HepG2 (cell line): ENCODE data around the gene BMAL1. TPM values are rescaled to one million over a fixed set of nuclear protein-coding genes. Genes with fewer than 3 reads are reported as not detected.

Experiments used
- ATAC-seq: fragments of 200-7000 bp; cut with Tn5 transposase; 3 replicates; pipeline ENCODE4 v1.9.1; 2020; ENCODE audit warnings: mild to moderate bottlenecking, moderate library complexity
- BruUV-seq: library from RNA; stranded (reverse); fragments of 400-500 nt; replicated peaks from 2 replicates; lab custom pipeline; 2021; lab: Mats Ljungman, UMichigan
- CTCF ChIA-PET: fragments of 300-600 bp; formaldehyde crosslinking; extraction: SDS; loops from one replicate; lab custom pipeline; 2021; ENCODE audit warnings: low total read pairs, inconsistent platforms, low intra/inter-chr PET ratio; lab: Yijun Ruan, JAX
- POLR2A ChIA-PET: fragments of 350-600 bp; sonication (Branson Sonifier 250); formaldehyde crosslinking; loops from one replicate; lab custom pipeline; 2020; ENCODE audit warnings: antibody characterized with exemption, inconsistent platforms; lab: Yijun Ruan, JAX
- DNase-seq: peaks from one replicate; pipeline ENCODE4 v3.0.0-alpha.2; 2015; ENCODE audit warnings: low spot score
- FAIRE-seq: peaks from 3 replicates; lab custom pipeline; 2011; peaks lifted over from hg19 to GRCh38; lab: Jason Lieb, UNC
- H2AFZ ChIP-seq: one replicate; pipeline ENCODE4 v1.6.1; 2011; ENCODE audit warnings: low read length, inconsistent platforms
- H3K27ac ChIP-seq: fragments of 300-600 bp; 3 replicates; pipeline ENCODE4 v1.8.0; 2011; ENCODE audit warnings: mixed run types, mild to moderate bottlenecking, mixed read lengths, low read length, inconsistent platforms; ENCODE audit not compliant: insufficient read depth; ENCODE audit errors: extremely low read length
- H3K27me3 ChIP-seq, 2 experiments: fragments of 200-600 bp in 1 of 2; 2 replicates in 1 of 2; 3 replicates in 1 of 2; pipeline versions ENCODE4 v1.6.0 to v1.8.0; 2011; ENCODE audit warnings: low read length in 2 of 2, mild to moderate bottlenecking in 2 of 2, moderate library complexity in 2 of 2, inconsistent platforms in 1 of 2; ENCODE audit not compliant: insufficient read depth in 2 of 2, control insufficient read depth in 1 of 2
- H3K36me3 ChIP-seq, 2 experiments: fragments of 200-600 bp in 1 of 2; replicated peaks in 1 of 2; 2 replicates in 1 of 2; 3 replicates in 1 of 2; pipeline versions ENCODE4 v1.5.1 to v1.8.0; 2011; ENCODE audit warnings: low read length in 2 of 2, inconsistent platforms in 1 of 2; ENCODE audit not compliant: insufficient read depth in 2 of 2, control insufficient read depth in 1 of 2
- H3K4me1 ChIP-seq: 2 replicates; pipeline ENCODE4 v1.5.1; 2012; ENCODE audit warnings: low read length, inconsistent platforms; ENCODE audit not compliant: insufficient read depth
- H3K4me2 ChIP-seq: 2 replicates; pipeline ENCODE4 v1.6.0; 2011; ENCODE audit warnings: low read depth, low read length, inconsistent platforms
- H3K4me3 ChIP-seq, 3 experiments: fragments of 200-600 bp in 1 of 3; sonication (generic), shearing (Covaris generic) in 1 of 3; replicated peaks in 1 of 3; 2 replicates each; pipeline ENCODE4 v1.5.1; 2011 to 2016; ENCODE audit warnings: low read length in 3 of 3, inconsistent platforms in 2 of 3, low read depth in 2 of 3, mild to moderate bottlenecking in 2 of 3, control low read depth in 1 of 3, mixed read lengths in 1 of 3; ENCODE audit not compliant: insufficient read depth in 1 of 3
- H3K79me2 ChIP-seq: one replicate; pipeline ENCODE4 v1.6.1; 2011; ENCODE audit warnings: low read length, inconsistent platforms; ENCODE audit not compliant: insufficient read depth
- H3K9ac ChIP-seq: 2 replicates; pipeline ENCODE4 v1.6.0; 2011; ENCODE audit warnings: mild to moderate bottlenecking, low read depth, low read length, inconsistent platforms; ENCODE audit not compliant: insufficient read depth
- H3K9me3 ChIP-seq: 2 replicates; pipeline ENCODE4 v1.5.1; 2012; ENCODE audit warnings: mild to moderate bottlenecking, low read length
- H4K20me1 ChIP-seq: 2 replicates; pipeline ENCODE4 v1.6.0; 2011; ENCODE audit warnings: inconsistent platforms, mild to moderate bottlenecking, low read length, moderate library complexity; ENCODE audit not compliant: insufficient read depth
- CBFB ChIP-seq: sonication (generic); formaldehyde crosslinking; IDR thresholded peaks from 2 replicates; pipeline ENCODE4 v1.4.0; 2020; ENCODE audit warnings: missing genetic modification reagents
- CEBPG ChIP-seq: IDR thresholded peaks from 2 replicates; pipeline ENCODE4 v1.6.1; 2016
- E2F5 ChIP-seq: sonication (generic); formaldehyde crosslinking; conservative IDR thresholded peaks from 2 replicates; pipeline ENCODE4 v1.4.0; 2020; ENCODE audit warnings: missing genetic modification reagents
- EZH2 ChIP-seq: conservative IDR thresholded peaks from 2 replicates; pipeline ENCODE4 v1.6.1; 2012; ENCODE audit warnings: mild to moderate bottlenecking, low read depth, low read length, moderate library complexity
- GABPA ChIP-seq, 2 experiments: IDR thresholded peaks; 2 replicates each; pipeline ENCODE4 v1.6.1; 2011 to 2016; ENCODE audit warnings: low read depth in 2 of 2, low read length in 1 of 2, missing biosample characterization in 1 of 2, missing genetic modification characterization in 1 of 2
- NCOR1 ChIP-seq: fragments of 200-600 bp; sonication (generic); IDR thresholded peaks from 2 replicates; pipeline ENCODE4 v1.7.0; 2017; ENCODE audit warnings: antibody characterized with exemption, low read length, borderline replicate concordance
- NRL ChIP-seq: sonication (generic); formaldehyde crosslinking; IDR thresholded peaks from 2 replicates; pipeline ENCODE4 v1.5.0; 2020; ENCODE audit warnings: missing genetic modification reagents, mild to moderate bottlenecking, moderate library complexity, borderline replicate concordance
- PTBP1 ChIP-seq: fragments of 200-400 bp; formaldehyde crosslinking; IDR thresholded peaks from 2 replicates; pipeline ENCODE4 v1.6.1; 2018; ENCODE audit warnings: low read length, low read depth; ENCODE audit not compliant: poor library complexity, severe bottlenecking
- SP4 ChIP-seq: sonication (generic); formaldehyde crosslinking; IDR thresholded peaks from 2 replicates; pipeline ENCODE4 v1.8.1; 2023; ENCODE audit warnings: mild to moderate bottlenecking, missing genetic modification reagents
- TAF1 ChIP-seq: sonication (generic); formaldehyde crosslinking; IDR thresholded peaks from 2 replicates; pipeline ENCODE4 v1.4.0; 2020; ENCODE audit warnings: missing genetic modification reagents
- ZIK1 ChIP-seq: sonication (generic); formaldehyde crosslinking; IDR thresholded peaks from 2 replicates; pipeline ENCODE4 v1.5.0; 2020; ENCODE audit warnings: mild to moderate bottlenecking, low read depth, missing genetic modification reagents, borderline replicate concordance
- ZNF143 ChIP-seq: sonication (generic); formaldehyde crosslinking; IDR thresholded peaks from 2 replicates; pipeline ENCODE4 v1.4.0; 2020; ENCODE audit warnings: missing genetic modification reagents
- ZNF549 ChIP-seq: sonication (generic); formaldehyde crosslinking; IDR thresholded peaks from 2 replicates; pipeline ENCODE4 v1.5.0; 2020; ENCODE audit warnings: missing genetic modification reagents
- ZNF556 ChIP-seq: sonication (generic); formaldehyde crosslinking; IDR thresholded peaks from 2 replicates; pipeline ENCODE4 v1.4.0; 2020; ENCODE audit warnings: mild to moderate bottlenecking, missing genetic modification reagents, borderline replicate concordance
- ZNF709 ChIP-seq: sonication (generic); formaldehyde crosslinking; IDR thresholded peaks from 2 replicates; pipeline ENCODE4 v1.5.0; 2020; ENCODE audit warnings: mild to moderate bottlenecking, missing genetic modification reagents
- ZNF780A ChIP-seq: sonication (generic); formaldehyde crosslinking; IDR thresholded peaks from 2 replicates; pipeline ENCODE4 v1.8.0; 2022; ENCODE audit warnings: mild to moderate bottlenecking, missing genetic modification reagents, moderate library complexity
- WGBS: methylation state at CpG from one replicate; pipeline ENCODE4 v1.1.6; 2017; ENCODE audit warnings: low lambda C conversion rate; 5-methylcytosine and 5-hydroxymethylcytosine counted together
- in situ Hi-C: cut with HindIII; loops from 2 replicates; pipeline ENCODE4 v1.10.0; 2017; ENCODE audit warnings: low pct_unique_long_range_greater_than_20kb; ENCODE audit not compliant: extremely low pct_ligation_motif_present
- intact Hi-C: fragments of 100-400 bp; cut with micrococcal nuclease; formaldehyde crosslinking; loops from one replicate; pipeline ENCODE4 v1.10.0; 2022; ENCODE audit not compliant: unreplicated experiment
- polyA plus RNA-seq, 8 experiments: library from polyadenylated mRNA; depleted of rRNA in 3 of 8; stranded (reverse) in 7 of 8; unstranded in 1 of 8; fragments of >200 nt; fragmentation: Illumina TruSeq in 4 of 8; extraction: Trizol in 4 of 8; gene quantifications; 2 replicates each; pipeline versions ENCODE4 v1.2.1 to v1.2.3, GENCODE V29; 2011 to 2016; ENCODE audit warnings: low read depth in 4 of 8, missing spikeins in 1 of 8, mixed read lengths in 1 of 8; ENCODE audit not compliant: insufficient read depth in 1 of 8
- total RNA-seq, 5 experiments: library from RNA; depleted of rRNA; stranded (reverse); fragments of >200 nt; fragmentation: Illumina TruSeq; extraction: Trizol; gene quantifications; 2 replicates each; pipeline ENCODE4 v1.2.3, GENCODE V29; 2016; ENCODE audit warnings: low read depth in 1 of 5

BMAL1 gene
- total and polyA plus RNA-seq, 2 of the 13 experiments (the other 11 are each of a cell fraction or from before 2014, with no cell fraction given): 4.5 to 4.8 TPM

- ATAC-seq: no peak
- H3K9ac ChIP-seq: no peak overlapping the region
- intact Hi-C loops: no loop called here
- H3K4me2 ChIP-seq: no peak overlapping the region
- no peaks in the 10 kb centered on the region for H4K20me1 ChIP-seq
- no peak for FAIRE-seq
- CTCF ChIA-PET: no interaction called here
- POLR2A ChIA-PET: no interaction called here
- in situ Hi-C loops: no loop called here
- TF ChIP-seq ZNF143 (no peak), SP4 (no peak), NCOR1 (no peak), PTBP1 (no peak), ZIK1 (CRISPR knock-in tag) (no peak), ZNF549 (CRISPR knock-in tag) (no peak), GABPA (IDR thresholded peaks at IDR 0.05; ENCODE audit: low read depth, low read length) (no peak), GABPA (CRISPR knock-in tag; IDR thresholded peaks at IDR 0.05; ENCODE audit: low read depth) (no peak), ZNF780A (CRISPR knock-in tag) (no peak), E2F5 (CRISPR knock-in tag) (no peak), ZNF556 (CRISPR knock-in tag) (no peak), CBFB (no peak), NRL (CRISPR knock-in tag) (no peak), TAF1 (CRISPR knock-in tag) (no peak), ZNF709 (CRISPR knock-in tag) (no peak), CEBPG (no peak), EZH2 (no peak)
- H2AFZ ChIP-seq: no peak overlapping the region
- no peaks in the 10 kb centered on the region for H3K4me1 ChIP-seq
- no peaks in the 10 kb centered on the region for H3K27me3 ChIP-seq
- H3K4me3 ChIP-seq: no peak overlapping the region
- WGBS: 91% methylated on average over 2 of the region's 2 CpGs
- no peaks in the 10 kb centered on the region for H3K9me3 ChIP-seq
- no peak for DNase-seq
- no TSS peak for BruUV-seq
- no peak overlapping the region for H3K27ac ChIP-seq
- no peaks in the 10 kb centered on the region for H3K79me2 ChIP-seq
- no peaks in the 10 kb centered on the region; a peak in 1 of 5 replicates for H3K36me3 ChIP-seq
These were observed 95.6 kb downstream of the BMAL1 start for GRCh38 chr11:13373216-13373615.
